Measurements from ENCODE around the gene ZC3H12D.

Gene ZC3H12D

DNA sequence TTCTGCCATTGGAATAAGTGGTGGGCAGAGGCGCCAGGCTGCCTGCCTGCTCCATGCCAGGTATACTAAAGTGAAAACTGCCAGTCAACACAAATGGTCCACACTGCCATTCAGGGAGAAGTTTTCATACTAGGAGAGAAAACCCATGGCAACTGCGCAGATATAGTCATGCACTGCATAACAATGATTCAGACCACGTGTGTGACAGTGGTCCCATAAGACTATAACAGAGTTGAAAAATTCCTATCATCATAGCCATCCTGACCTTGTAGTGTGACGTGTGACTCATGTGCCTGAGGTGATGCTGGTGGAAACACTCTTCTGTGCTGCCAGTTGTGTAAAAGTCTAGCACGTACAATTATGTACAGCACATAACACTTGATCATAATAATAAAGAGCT lies 25.1 kb downstream of the ZC3H12D start:
- Histone ChIP-seq H3K27me3 (ENCODE audit: insufficient read depth, low read length, poor library complexity) (no peaks in the 10 kb centered on the region), H2AFZ (ENCODE audit: low read depth, low read length) (no peak overlapping the region), H3K27ac (ENCODE audit: low read length) (no peak overlapping the region), H3K4me1 (ENCODE audit: insufficient read depth, low read length) (no peaks in the 10 kb centered on the region), H3K9ac (ENCODE audit: low read depth, low read length) (no peak overlapping the region), H4K20me1 (ENCODE audit: insufficient read depth, low read length) (no peaks in the 10 kb centered on the region), H3K4me2 (ENCODE audit: insufficient read depth, low read length) (no peak overlapping the region), H3K9me3 (ENCODE audit: insufficient read depth, low read length, severe bottlenecking) (no peaks in the 10 kb centered on the region), H3K79me2 (ENCODE audit: insufficient read depth, low read length) (no peaks in the 10 kb centered on the region), H3K36me3 (ENCODE audit: insufficient read depth, low read length) (no peaks in the 10 kb centered on the region), H3K4me3 (ENCODE audit: low read depth in 1 of 2, low read length in 2 of 2) (no peak overlapping the region)
- DNase-seq (no peak), ATAC-seq (ENCODE audit: insufficient read depth, low read depth) (no peak)
- TF ChIP-seq, protein P1, sequence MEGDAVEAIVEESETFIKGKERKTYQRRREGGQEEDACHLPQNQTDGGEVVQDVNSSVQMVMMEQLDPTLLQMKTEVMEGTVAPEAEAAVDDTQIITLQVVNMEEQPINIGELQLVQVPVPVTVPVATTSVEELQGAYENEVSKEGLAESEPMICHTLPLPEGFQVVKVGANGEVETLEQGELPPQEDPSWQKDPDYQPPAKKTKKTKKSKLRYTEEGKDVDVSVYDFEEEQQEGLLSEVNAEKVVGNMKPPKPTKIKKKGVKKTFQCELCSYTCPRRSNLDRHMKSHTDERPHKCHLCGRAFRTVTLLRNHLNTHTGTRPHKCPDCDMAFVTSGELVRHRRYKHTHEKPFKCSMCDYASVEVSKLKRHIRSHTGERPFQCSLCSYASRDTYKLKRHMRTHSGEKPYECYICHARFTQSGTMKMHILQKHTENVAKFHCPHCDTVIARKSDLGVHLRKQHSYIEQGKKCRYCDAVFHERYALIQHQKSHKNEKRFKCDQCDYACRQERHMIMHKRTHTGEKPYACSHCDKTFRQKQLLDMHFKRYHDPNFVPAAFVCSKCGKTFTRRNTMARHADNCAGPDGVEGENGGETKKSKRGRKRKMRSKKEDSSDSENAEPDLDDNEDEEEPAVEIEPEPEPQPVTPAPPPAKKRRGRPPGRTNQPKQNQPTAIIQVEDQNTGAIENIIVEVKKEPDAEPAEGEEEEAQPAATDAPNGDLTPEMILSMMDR (IDR thresholded peaks at IDR 0.05; ENCODE audit: borderline replicate concordance, extremely low read depth, low read length, poor library complexity, severe bottlenecking): no peak
- TF ChIP-seq EZH2 (IDR thresholded peaks at IDR 0.05; ENCODE audit: borderline replicate concordance, low read depth, low read length, severe bottlenecking): no peak

DNA sequence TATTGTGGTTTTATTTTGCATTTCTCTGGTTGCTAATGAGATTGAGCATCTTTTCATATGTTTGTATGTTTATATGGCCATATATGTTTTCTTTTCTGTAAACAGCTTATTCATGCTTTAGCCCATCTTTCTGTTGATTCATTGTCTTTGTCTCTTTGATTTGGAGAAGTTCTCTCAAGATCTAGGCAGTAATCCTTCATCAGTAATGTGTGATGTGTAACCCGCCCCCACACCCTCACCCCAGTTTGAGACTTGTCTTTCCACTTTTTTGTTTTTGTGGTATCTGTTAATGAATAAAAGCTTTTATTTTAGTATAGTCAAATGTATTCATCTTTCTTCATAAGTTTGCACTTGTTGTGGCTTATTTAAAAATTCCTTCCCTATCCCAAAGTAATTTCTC lies 26.0 kb downstream of the ZC3H12D start:
- ATAC-seq (ENCODE audit: insufficient read depth, low read depth): no peak
- Histone ChIP-seq H3K79me2 (ENCODE audit: insufficient read depth, low read length) (no peaks in the 10 kb centered on the region), H3K36me3 (ENCODE audit: insufficient read depth, low read length) (no peaks in the 10 kb centered on the region)

DNA sequence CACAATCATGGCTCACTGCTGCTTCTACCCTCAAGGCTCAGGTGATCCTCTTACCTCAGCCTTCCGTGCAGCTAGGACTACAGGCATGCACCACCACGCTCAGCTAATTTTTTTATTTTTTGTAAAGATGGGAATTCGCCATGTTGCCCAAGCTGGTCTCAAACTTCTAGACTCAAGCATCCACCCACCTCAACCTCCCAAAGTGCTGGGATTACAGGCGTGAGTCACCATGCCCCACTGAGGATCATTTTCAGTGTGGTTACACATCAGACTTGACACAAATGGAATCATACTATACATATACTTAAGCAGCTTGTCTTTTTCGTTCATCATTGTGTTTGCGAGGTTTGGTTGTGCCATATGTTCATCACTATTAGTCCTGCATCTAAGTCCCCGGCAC lies 26.6 kb downstream of the ZC3H12D start:
- DNase-seq: no peak
- no peaks in the 10 kb centered on the region for H4K20me1 ChIP-seq (ENCODE audit: insufficient read depth, low read length)
- no peaks in the 10 kb centered on the region for H3K27me3 ChIP-seq (ENCODE audit: insufficient read depth, low read length, poor library complexity)
- H3K36me3 ChIP-seq (ENCODE audit: insufficient read depth, low read length): no peaks in the 10 kb centered on the region
- H2AFZ ChIP-seq (ENCODE audit: low read depth, low read length): no peak overlapping the region
- no peaks in the 10 kb centered on the region for H3K4me1 ChIP-seq (ENCODE audit: insufficient read depth, low read length)
- no peak overlapping the region for H3K4me2 ChIP-seq (ENCODE audit: insufficient read depth, low read length)
- ATAC-seq (ENCODE audit: insufficient read depth, low read depth): no peak
- H3K9me3 ChIP-seq (ENCODE audit: insufficient read depth, low read length, severe bottlenecking): no peaks in the 10 kb centered on the region
- no peak overlapping the region for H3K27ac ChIP-seq (ENCODE audit: low read length)
- TF ChIP-seq, protein P1 (IDR thresholded peaks at IDR 0.05; ENCODE audit: borderline replicate concordance, extremely low read depth, low read length, poor library complexity, severe bottlenecking): no peak
- no peak for TF ChIP-seq EZH2 (IDR thresholded peaks at IDR 0.05; ENCODE audit: borderline replicate concordance, low read depth, low read length, severe bottlenecking)
- H3K4me3 ChIP-seq (ENCODE audit: low read depth in 1 of 2, low read length in 2 of 2): no peak overlapping the region
- H3K9ac ChIP-seq (ENCODE audit: low read depth, low read length): no peak overlapping the region
- H3K79me2 ChIP-seq (ENCODE audit: insufficient read depth, low read length): no peaks in the 10 kb centered on the region

More for the DNA sequence above, 26.0 kb downstream of the ZC3H12D start:
- H3K9ac ChIP-seq (ENCODE audit: low read depth, low read length): no peak overlapping the region
- H2AFZ ChIP-seq (ENCODE audit: low read depth, low read length): no peak overlapping the region
- TF ChIP-seq EZH2 (IDR thresholded peaks at IDR 0.05; ENCODE audit: borderline replicate concordance, low read depth, low read length, severe bottlenecking): no peak
- TF ChIP-seq, protein P1 (IDR thresholded peaks at IDR 0.05; ENCODE audit: borderline replicate concordance, extremely low read depth, low read length, poor library complexity, severe bottlenecking): no peak
- H3K4me3 ChIP-seq (ENCODE audit: low read depth in 1 of 2, low read length in 2 of 2): no peak overlapping the region
- H3K9me3 ChIP-seq (ENCODE audit: insufficient read depth, low read length, severe bottlenecking): no peaks in the 10 kb centered on the region
- H3K27ac ChIP-seq (ENCODE audit: low read length): no peak overlapping the region
- H3K27me3 ChIP-seq (ENCODE audit: insufficient read depth, low read length, poor library complexity): no peaks in the 10 kb centered on the region
- H3K4me1 ChIP-seq (ENCODE audit: insufficient read depth, low read length): no peaks in the 10 kb centered on the region
- no peak overlapping the region for H3K4me2 ChIP-seq (ENCODE audit: insufficient read depth, low read length)
- no peak for DNase-seq
- H4K20me1 ChIP-seq (ENCODE audit: insufficient read depth, low read length): no peaks in the 10 kb centered on the region
